ENCODE measurements around the gene BAIAP2. TPM values are rescaled to one million over a fixed set of nuclear protein-coding genes. Genes with fewer than 3 reads are reported as not detected.

The BAIAP2 gene
- total and polyA plus RNA-seq, 10 of the 15 experiments (the other 5 are each of a cell fraction or from before 2014, with no cell fraction given), result 0.15 to 1.2 (median 0.46) TPM; not detected in 2

DNA sequence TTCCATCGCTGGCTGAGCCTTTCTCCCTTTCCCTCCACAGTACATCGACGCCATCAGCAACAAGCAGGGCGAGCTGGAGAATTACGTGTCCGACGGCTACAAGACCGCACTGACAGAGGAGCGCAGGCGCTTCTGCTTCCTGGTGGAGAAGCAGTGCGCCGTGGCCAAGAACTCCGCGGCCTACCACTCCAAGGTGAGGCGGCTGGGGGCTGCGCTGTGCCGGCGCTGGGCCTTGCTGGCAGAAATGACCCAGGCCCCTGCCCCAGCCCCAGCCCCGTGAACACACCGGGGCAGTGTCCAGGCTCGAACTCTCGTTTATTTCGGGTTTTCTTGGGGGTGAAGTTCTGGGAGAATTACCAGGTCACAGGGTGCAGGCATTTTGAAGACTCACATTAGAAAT lies 64.9 kb downstream of the BAIAP2 start:
- no TSS peak for BruUV-seq (replicated peaks)
- Histone ChIP-seq H3K27me3 (replicated peaks in 1 of 2; ENCODE audit: control insufficient read depth in 2 of 2, insufficient read depth in 2 of 2, low read length in 1 of 2) (peaks cover 0 to 3% of the 10 kb centered on the region in 2 experiments; a peak in 3 of 4 replicates), H4K20me1 (ENCODE audit: control insufficient read depth, insufficient read depth) (no peaks in the 10 kb centered on the region), H3K9me3 (replicated peaks; ENCODE audit: control insufficient read depth, insufficient read depth, low read length) (no peaks in the 10 kb centered on the region), H3K4me1 (ENCODE audit: control insufficient read depth, insufficient read depth, low read length) (peaks cover 6% of the 10 kb centered on the region), H3K27ac (ENCODE audit: control insufficient read depth, insufficient read depth) (no peak overlapping the region), H3K4me3 (no peak overlapping the region), H3K4me2 (ENCODE audit: control insufficient read depth, insufficient read depth) (no peak overlapping the region), H3K36me3 (ENCODE audit: control insufficient read depth in 2 of 2, insufficient read depth in 2 of 2, low read length in 1 of 2) (no peaks in the 10 kb centered on the region), H3K79me2 (ENCODE audit: control insufficient read depth, insufficient read depth, low read length) (no peaks in the 10 kb centered on the region), H3K9ac (ENCODE audit: control insufficient read depth, insufficient read depth, low read length) (no peak overlapping the region), H2AFZ (ENCODE audit: control insufficient read depth, low read depth, low read length) (no peak overlapping the region)
- FAIRE-seq (no peak), ATAC-seq (no peak), DNase-seq (ENCODE audit: low read depth, low spot score) (no peak)
- ChIA-PET SMC1A (ENCODE audit: uncharacterized antibody, unreplicated experiment) (no interaction called here), RAD21 (ENCODE audit: unreplicated experiment) (interaction anchor here (1.0 kb wide), 1 partner anchor 76 kb away, joined by 4 read pairs; no protein-coding TSS in a partner anchor), POLR2A (no interaction called here), CTCF (interaction anchor here (4.8 kb wide), 1 partner anchor 75 kb away, joined by 60 read pairs; no protein-coding TSS in a partner anchor)
- TF ChIP-seq RAD21 (IDR thresholded peaks at IDR 0.05; ENCODE audit: insufficient read depth, low read depth, low read length), result no peak
- no peak for TF ChIP-seq BRCA1 (IDR thresholded peaks at IDR 0.05; ENCODE audit: low read depth, low read length)
- no peak for TF ChIP-seq CHD2 (IDR thresholded peaks at IDR 0.05; ENCODE audit: borderline replicate concordance, low read depth, low read length)
- intact Hi-C loops (cut with micrococcal nuclease; ENCODE audit: unreplicated experiment) (loop anchor here (5.0 kb wide), 1 partner anchor 382 kb away; no protein-coding TSS in a partner anchor), in situ Hi-C loops (cut with MboI) (loop anchor here (10.0 kb wide), 1 partner anchor 75 kb away; no protein-coding TSS in a partner anchor)
- 74% methylated on average over 15 of the region's 23 CpGs for WGBS (ENCODE audit: insufficient coverage, insufficient replicate concordance, low lambda C conversion rate, missing lambda C conversion rate)

GRCh38 chr17:81100668-81101067 lies 65.7 kb downstream of the BAIAP2 start:
- Histone ChIP-seq H3K79me2 (ENCODE audit: control insufficient read depth, insufficient read depth, low read length) (no peaks in the 10 kb centered on the region), H3K9me3 (replicated peaks; ENCODE audit: control insufficient read depth, insufficient read depth, low read length) (no peaks in the 10 kb centered on the region), H3K9ac (ENCODE audit: control insufficient read depth, insufficient read depth, low read length) (no peak overlapping the region), H3K4me2 (ENCODE audit: control insufficient read depth, insufficient read depth) (no peak overlapping the region), H3K4me3 (no peak overlapping the region), H2AFZ (ENCODE audit: control insufficient read depth, low read depth, low read length) (no peak overlapping the region), H3K27me3 (replicated peaks in 1 of 2; ENCODE audit: control insufficient read depth in 2 of 2, insufficient read depth in 2 of 2, low read length in 1 of 2) (peaks cover 0 to 3% of the 10 kb centered on the region in 2 experiments; a peak in 3 of 4 replicates), H3K36me3 (ENCODE audit: control insufficient read depth in 2 of 2, insufficient read depth in 2 of 2, low read length in 1 of 2) (no peaks in the 10 kb centered on the region), H4K20me1 (ENCODE audit: control insufficient read depth, insufficient read depth) (no peaks in the 10 kb centered on the region), H3K4me1 (ENCODE audit: control insufficient read depth, insufficient read depth, low read length) (no peaks in the 10 kb centered on the region; the same call in 1 of the 2 replicates), H3K27ac (ENCODE audit: control insufficient read depth, insufficient read depth) (no peak overlapping the region)
- no peak for FAIRE-seq
- POLR2A ChIA-PET, result no interaction called here
- RAD21 ChIA-PET (ENCODE audit: unreplicated experiment), result no interaction called here
- DNase-seq (ENCODE audit: low read depth, low spot score), result no peak
- no TSS peak for BruUV-seq (replicated peaks)
- 23% methylated on average over 10 of the region's 10 CpGs for WGBS (ENCODE audit: insufficient coverage, insufficient replicate concordance, low lambda C conversion rate, missing lambda C conversion rate)
- intact Hi-C loops (cut with micrococcal nuclease; ENCODE audit: unreplicated experiment) (loop anchor here (1.0 to 5.0 kb wide), 4 partner anchors 76 to 382 kb away; no protein-coding TSS in a partner anchor), in situ Hi-C loops (cut with MboI) (no loop called here)
- CTCF ChIA-PET, result no interaction called here
- no peak for TF ChIP-seq FOXM1 (IDR thresholded peaks at IDR 0.05; ENCODE audit: low read depth, low read length)
- no peak for TF ChIP-seq TARDBP (IDR thresholded peaks at IDR 0.05; ENCODE audit: borderline replicate concordance)
- no peak for TF ChIP-seq ESRRA (IDR thresholded peaks at IDR 0.05; ENCODE audit: low read length)
- no peak for TF ChIP-seq SREBF2 (IDR thresholded peaks at IDR 0.05; ENCODE audit: low read length)
- TF ChIP-seq CHD4 (IDR thresholded peaks at IDR 0.05), result no peak
- no peak for TF ChIP-seq ZNF274 (IDR thresholded peaks at IDR 0.05; ENCODE audit: insufficient read depth, insufficient read length)
- TF ChIP-seq RELA (IDR thresholded peaks at IDR 0.05; ENCODE audit: borderline replicate concordance, partially characterized antibody), result no peak
- TF ChIP-seq ATF7 (IDR thresholded peaks at IDR 0.05; ENCODE audit: low read depth), result no peak
- TF ChIP-seq GATAD2B (conservative IDR thresholded peaks at IDR 0.05; ENCODE audit: low read depth), result no peak
- TF ChIP-seq NR2C2 (IDR thresholded peaks at IDR 0.05; ENCODE audit: borderline replicate concordance, control insufficient read depth, insufficient read length, low read depth), result no peak
- no peak for TF ChIP-seq YY1 (IDR thresholded peaks at IDR 0.05; ENCODE audit: low read depth, low read length)
- no peak for TF ChIP-seq RBBP5 (conservative IDR thresholded peaks at IDR 0.05)
- TF ChIP-seq NFXL1 (IDR thresholded peaks at IDR 0.05; ENCODE audit: borderline replicate concordance), result no peak
- TF ChIP-seq PAX5 (IDR thresholded peaks at IDR 0.05; ENCODE audit: borderline replicate concordance, low read depth, low read length), result no peak
- no peak for TF ChIP-seq NBN (IDR thresholded peaks at IDR 0.05)
- TF ChIP-seq SUPT20H (IDR thresholded peaks at IDR 0.05; ENCODE audit: borderline replicate concordance, control insufficient read depth, low read depth, low read length), result no peak
- SMC1A ChIA-PET (ENCODE audit: uncharacterized antibody, unreplicated experiment), result no interaction called here
- no peak for ATAC-seq
